GM18508 (cell line): Measurements from ENCODE around the gene STX1B.
"Not testable (repeated sequence)": the region's sequence is repeated elsewhere in the genome, so short reads cannot be mapped to it uniquely, and the experiment has no call there.

Source experiments
- ATAC-seq: cut with Tn5 transposase; IDR thresholded peaks from one replicate; pipeline ENCODE4 v1.9.1; 2021; ENCODE audit warnings: moderate number of reproducible peaks; ENCODE audit not compliant: insufficient read depth, unreplicated experiment

Gene STX1B

GRCh38 chr16:31017756-31018155, 7.3 kb upstream of the STX1B start:
- not testable (repeated sequence) for ATAC-seq

GRCh38 chr16:31016018-31016417, 5.6 kb upstream of the STX1B start:
- ATAC-seq: no peak

- not testable (repeated sequence) for ATAC-seq
Observed at GRCh38 chr16:31013292-31013691, 2.9 kb upstream of the STX1B start.

GRCh38 chr16:31011815-31012214, 1.4 kb upstream of the STX1B start:
- ATAC-seq: not testable (repeated sequence)

GRCh38 chr16:31009894-31010584, 399 bp downstream of the STX1B start:
- ATAC-seq: no peak

GRCh38 chr16:31009120-31009519, 1.3 kb downstream of the STX1B start:
- ATAC-seq: no peak

GRCh38 chr16:31008551-31008950, 1.9 kb downstream of the STX1B start:
- ATAC-seq: no peak

GRCh38 chr16:31008149-31008548, 2.3 kb downstream of the STX1B start:
- ATAC-seq: no peak

- ATAC-seq: no peak
Observed at GRCh38 chr16:31007684-31008083, 2.8 kb downstream of the STX1B start.

- ATAC-seq: no peak
Observed at GRCh38 chr16:31006589-31006988, 3.8 kb downstream of the STX1B start.

GRCh38 chr16:31006086-31006385, 4.4 kb downstream of the STX1B start:
- no peak for ATAC-seq

GRCh38 chr16:31005350-31006085, 4.9 kb downstream of the STX1B start:
- ATAC-seq: no peak

- ATAC-seq: no peak
Observed at GRCh38 chr16:31004658-31005057, 5.8 kb downstream of the STX1B start.

- ATAC-seq: no peak
Observed at GRCh38 chr16:31003744-31004143, 6.7 kb downstream of the STX1B start.

- no peak for ATAC-seq
Observed at GRCh38 chr16:31002862-31003341, 7.5 kb downstream of the STX1B start.

- no peak for ATAC-seq
Observed at GRCh38 chr16:31002250-31002700, 8.2 kb downstream of the STX1B start.

- ATAC-seq: no peak
Observed at GRCh38 chr16:31001507-31002249, 8.8 kb downstream of the STX1B start.

GRCh38 chr16:31000671-31001382, 9.6 kb downstream of the STX1B start:
- ATAC-seq: no peak

- no peak for ATAC-seq
Observed at GRCh38 chr16:30998852-30999761, 11.3 kb downstream of the STX1B start.
